Ectodermal cell (in vitro differentiated cells): ENCODE data around the gene UBAC1.

Experiments
- H3K27ac ChIP-seq: 2 replicates; pipeline ENCODE4 v1.7.0; 2013; ENCODE audit warnings: mild to moderate bottlenecking, low read depth, low read length; ENCODE audit not compliant: insufficient read depth, poor library complexity, severe bottlenecking
- H3K27me3 ChIP-seq: 2 replicates; pipeline ENCODE4 v1.7.0; 2013; ENCODE audit warnings: mild to moderate bottlenecking, low read length; ENCODE audit not compliant: insufficient read depth, control insufficient read depth, poor library complexity, severe bottlenecking
- H3K36me3 ChIP-seq: one replicate; pipeline ENCODE4 v1.7.0; 2013; ENCODE audit warnings: low read length; ENCODE audit not compliant: control insufficient read depth, insufficient read depth
- H3K4me1 ChIP-seq: one replicate; pipeline ENCODE4 v1.7.0; 2013; ENCODE audit warnings: low read length; ENCODE audit not compliant: control insufficient read depth, insufficient read depth
- H3K4me3 ChIP-seq: 2 replicates; pipeline ENCODE4 v1.7.0; 2013; ENCODE audit warnings: low read depth, low read length, control low read depth; ENCODE audit not compliant: insufficient read depth
- H3K9me3 ChIP-seq: 2 replicates; pipeline ENCODE4 v1.7.0; 2013; ENCODE audit warnings: mild to moderate bottlenecking, low read length, moderate library complexity; ENCODE audit not compliant: control insufficient read depth
- WGBS, 2 experiments: methylation state at CpG; one replicate each; pipeline ENCODE4 v1.1.7; 2013; ENCODE audit warnings: missing lambda C conversion rate in 2 of 2; 5-methylcytosine and 5-hydroxymethylcytosine counted together

The UBAC1 gene

DNA sequence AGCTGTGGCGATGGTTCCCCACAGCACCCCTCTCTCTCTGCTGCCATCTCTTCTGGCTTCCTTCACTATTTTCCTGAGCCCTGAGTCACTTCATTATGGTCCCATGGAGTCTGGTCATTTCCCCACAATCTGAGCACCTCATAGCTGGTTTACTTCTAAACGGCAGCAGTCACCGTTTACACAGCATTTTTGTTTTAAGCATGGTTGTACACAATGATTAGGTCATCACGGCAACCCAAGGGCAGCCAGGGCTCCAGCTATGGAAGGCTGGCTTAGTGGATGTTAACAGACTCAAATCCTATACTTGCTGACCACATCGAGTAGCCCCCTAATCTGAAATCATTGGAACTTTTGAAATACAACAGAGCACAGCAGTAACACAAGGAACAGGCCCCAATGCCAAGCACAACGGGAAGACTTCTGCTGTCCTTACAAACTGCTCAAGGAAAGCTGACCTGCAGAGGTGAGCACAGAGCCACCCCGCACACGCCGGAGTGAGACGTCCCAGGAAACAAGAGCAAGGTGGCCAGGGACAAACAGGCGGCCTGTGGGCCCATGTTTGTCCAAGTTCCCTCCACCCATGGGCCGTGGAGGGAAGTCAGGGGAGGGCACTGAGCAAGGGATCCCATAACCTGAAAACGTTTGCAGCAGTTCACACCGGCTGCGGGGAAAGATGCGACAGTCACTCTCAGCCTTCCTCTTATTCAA lies 76.7 kb downstream of the UBAC1 start:
- peaks cover 39% of the 10 kb centered on the region for H3K4me1 ChIP-seq
- 90 to 92% methylated on average over 16 of the region's 16 CpGs for WGBS, 2 experiments
- no peaks in the 10 kb centered on the region for H3K9me3 ChIP-seq
- peaks cover 4% of the 10 kb centered on the region for H3K36me3 ChIP-seq
- no peak overlapping the region for H3K27ac ChIP-seq
- H3K4me3 ChIP-seq, result no peak overlapping the region
- no peaks in the 10 kb centered on the region for H3K27me3 ChIP-seq

DNA sequence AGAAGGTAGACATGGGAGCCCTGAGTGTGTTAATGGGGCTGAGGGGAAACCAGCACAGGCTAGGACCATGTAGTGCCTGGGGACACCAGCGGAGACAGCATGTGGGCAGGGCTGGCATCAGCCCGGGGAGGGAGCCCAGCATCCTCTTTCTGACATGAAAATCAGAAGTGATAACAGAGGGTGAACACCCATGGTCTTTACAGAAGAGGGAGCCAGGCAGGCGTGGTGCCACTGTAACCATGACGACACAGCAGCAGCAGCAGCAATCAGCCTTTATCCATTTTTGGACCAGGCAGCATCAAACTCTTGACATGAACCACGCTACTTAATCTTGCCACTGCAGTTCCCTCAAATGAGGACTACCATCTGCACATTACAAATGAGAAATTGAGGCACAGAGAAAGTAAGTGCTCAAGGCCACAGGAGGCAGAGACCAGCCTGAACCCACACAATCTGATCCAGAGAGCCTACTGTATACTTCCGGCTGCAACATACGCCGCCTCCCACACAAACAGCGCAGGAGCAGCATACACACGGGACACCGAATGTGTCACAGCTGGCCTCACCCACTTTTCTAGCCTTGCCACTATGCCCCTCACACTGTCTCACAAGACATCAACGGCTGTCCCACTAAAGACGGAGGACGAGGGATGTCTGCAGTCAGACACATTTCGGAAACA lies 77.6 kb downstream of the UBAC1 start:
- Histone ChIP-seq H3K27ac (no peak overlapping the region), H3K36me3 (peaks cover 4% of the 10 kb centered on the region), H3K27me3 (no peaks in the 10 kb centered on the region), H3K4me3 (no peak overlapping the region), H3K4me1 (peaks cover 38% of the 10 kb centered on the region), H3K9me3 (no peaks in the 10 kb centered on the region)
- 92 to 93% methylated on average over 15 of the region's 15 CpGs for WGBS, 2 experiments
